Astrocyte of the cerebellum (primary cell): ENCODE data around the gene NPAS1.

Source experiments
- DNase-seq: peaks from one replicate; pipeline ENCODE4 v3.0.0-alpha.2; 2011; ENCODE audit warnings: low read depth
- H3K4me3 ChIP-seq: 2 replicates; pipeline ENCODE4 v1.5.1; 2011; ENCODE audit warnings: mild to moderate bottlenecking, low read depth, low read length, moderate library complexity
- CTCF ChIP-seq: IDR thresholded peaks from 2 replicates; pipeline ENCODE4 v1.5.1; 2012; ENCODE audit warnings: low read length, low read depth, moderate library complexity, mild to moderate bottlenecking; ENCODE audit errors: missing control alignments
- in situ Hi-C: cut with HindIII; loops from 2 replicates; pipeline ENCODE4 v1.10.0; 2017; ENCODE audit warnings: low sequenced_read_pairs

The NPAS1 gene

GRCh38 chr19:47035127-47036096 lies 15.8 kb downstream of the NPAS1 start:
- in situ Hi-C loops = no loop called here

GRCh38 chr19:47036097-47036651 lies 16.5 kb downstream of the NPAS1 start:
- TF ChIP-seq CTCF = no peak

More at GRCh38 chr19:47035127-47036096, 15.8 kb downstream of the NPAS1 start:
- DNase-seq = peak; percentile 45
- TF ChIP-seq CTCF = peak; percentile 95
- peak overlapping the region; percentile 45 for H3K4me3 ChIP-seq

GRCh38 chr19:47037766-47038165 lies 18.1 kb downstream of the NPAS1 start:
- in situ Hi-C loops = no loop called here
- no peak for DNase-seq
- TF ChIP-seq CTCF = no peak
- no peak overlapping the region for H3K4me3 ChIP-seq

More at GRCh38 chr19:47036097-47036651, 16.5 kb downstream of the NPAS1 start:
- no peak for DNase-seq
- in situ Hi-C loops = no loop called here
- peak overlapping the region; percentile 45 for H3K4me3 ChIP-seq

- H3K4me3 ChIP-seq = no peak overlapping the region
- in situ Hi-C loops = no loop called here
- no peak for TF ChIP-seq CTCF
- DNase-seq = no peak
Measured at GRCh38 chr19:47039239-47039874, 19.7 kb downstream of the NPAS1 start.

- TF ChIP-seq CTCF = no peak
- DNase-seq = no peak
- in situ Hi-C loops = no loop called here
- H3K4me3 ChIP-seq = no peak overlapping the region
Measured at GRCh38 chr19:47040869-47041268, 21.2 kb downstream of the NPAS1 start.
